Muscle layer of duodenum (tissue), 2 donors: ENCODE results near the gene TMEM239.
A peak's percentile ranks its signal among the peaks of the same experiment; 100 is the strongest.
"Not testable (repeated sequence)": the region's sequence is repeated elsewhere in the genome, so short reads cannot be mapped to it uniquely, and the experiment has no call there.

Source experiments
- H3K27ac ChIP-seq: one replicate; pipeline ENCODE4 v1.7.0; 2013; ENCODE audit warnings: mild to moderate bottlenecking, low read length
- H3K27me3 ChIP-seq: one replicate; pipeline ENCODE4 v1.7.0; 2013; ENCODE audit warnings: low read depth, mild to moderate bottlenecking, control low read depth, low read length
- H3K36me3 ChIP-seq, 2 donors: one replicate each; pipeline ENCODE4 v1.7.0; 2013; ENCODE audit warnings: low read length in 2 of 2, control low read depth in 1 of 2, mild to moderate bottlenecking in 1 of 2; ENCODE audit not compliant: insufficient read depth in 2 of 2, control insufficient read depth in 1 of 2
- H3K4me1 ChIP-seq, 2 donors: one replicate each; pipeline ENCODE4 v1.7.0; 2013; ENCODE audit warnings: low read length in 2 of 2, mild to moderate bottlenecking in 2 of 2, control low read depth in 1 of 2, moderate library complexity in 1 of 2; ENCODE audit not compliant: insufficient read depth in 2 of 2, control insufficient read depth in 1 of 2
- H3K4me3 ChIP-seq, 2 donors: one replicate each; pipeline ENCODE4 v1.7.0; 2013; ENCODE audit warnings: low read length in 2 of 2, low read depth in 1 of 2, mild to moderate bottlenecking in 1 of 2
- H3K9me3 ChIP-seq, 2 donors: one replicate each; pipeline ENCODE4 v1.7.0; 2013; ENCODE audit warnings: low read length in 2 of 2, control low read depth in 1 of 2, mild to moderate bottlenecking in 1 of 2; ENCODE audit not compliant: control insufficient read depth in 1 of 2
- donor health status: healthy.

The TMEM239 gene

GRCh38 chr20:2801286-2801728 lies 14.9 kb upstream of the TMEM239 start:
- H3K36me3 ChIP-seq = no peaks in the 10 kb centered on the region
- H3K4me3 ChIP-seq = peak overlapping the region in 1 of 2 donors; percentile 1
- H3K9me3 ChIP-seq = no peaks in the 10 kb centered on the region
- peaks cover 36% of the 10 kb centered on the region for H3K27me3 ChIP-seq
- no peak overlapping the region for H3K27ac ChIP-seq
- peaks cover 6 to 21% of the 10 kb centered on the region in 2 donors for H3K4me1 ChIP-seq

- no peaks in the 10 kb centered on the region for H3K9me3 ChIP-seq
- H3K4me1 ChIP-seq = peaks cover 4 to 21% of the 10 kb centered on the region in 2 donors
- H3K27me3 ChIP-seq = peaks cover 44% of the 10 kb centered on the region
- no peak overlapping the region for H3K27ac ChIP-seq
- no peak overlapping the region for H3K4me3 ChIP-seq
- no peaks in the 10 kb centered on the region for H3K36me3 ChIP-seq
Measured at GRCh38 chr20:2804041-2804828, 11.9 kb upstream of the TMEM239 start.

GRCh38 chr20:2804852-2805688 lies 11.1 kb upstream of the TMEM239 start:
- Histone ChIP-seq H3K27me3 (peaks cover 36% of the 10 kb centered on the region), H3K4me1 (peaks cover 0 to 13% of the 10 kb centered on the region in 2 donors), H3K9me3 (no peaks in the 10 kb centered on the region), H3K4me3 (no peak overlapping the region), H3K36me3 (no peaks in the 10 kb centered on the region), H3K27ac (no peak overlapping the region)

- no peaks in the 10 kb centered on the region for H3K9me3 ChIP-seq
- no peak overlapping the region for H3K4me3 ChIP-seq
- H3K27ac ChIP-seq = no peak overlapping the region
- peaks cover 32% of the 10 kb centered on the region for H3K27me3 ChIP-seq
- H3K36me3 ChIP-seq = no peaks in the 10 kb centered on the region
- H3K4me1 ChIP-seq = peaks cover 0 to 5% of the 10 kb centered on the region in 2 donors
Measured at GRCh38 chr20:2805689-2806350, 10.3 kb upstream of the TMEM239 start.

- Histone ChIP-seq H3K9me3 (no peaks in the 10 kb centered on the region), H3K36me3 (no peaks in the 10 kb centered on the region), H3K27me3 (peaks cover 27% of the 10 kb centered on the region), H3K4me3 (no peak overlapping the region), H3K4me1 (peaks cover 0 to 4% of the 10 kb centered on the region in 2 donors), H3K27ac (no peak overlapping the region)
Measured at GRCh38 chr20:2806351-2806701, 9.8 kb upstream of the TMEM239 start.

- Histone ChIP-seq H3K36me3 (no peaks in the 10 kb centered on the region), H3K27ac (no peak overlapping the region), H3K27me3 (peaks cover 24% of the 10 kb centered on the region), H3K9me3 (peaks cover 0 to 3% of the 10 kb centered on the region in 2 donors), H3K4me1 (peaks cover 0 to 4% of the 10 kb centered on the region in 2 donors), H3K4me3 (no peak overlapping the region)
Measured at GRCh38 chr20:2807019-2807418, 9.1 kb upstream of the TMEM239 start.

- not testable (repeated sequence) for H3K9me3 ChIP-seq, H3K36me3 ChIP-seq, H3K4me3 ChIP-seq, H3K4me1 ChIP-seq, H3K27ac ChIP-seq
- peaks cover 24% of the 10 kb centered on the region for H3K27me3 ChIP-seq
Measured at GRCh38 chr20:2807929-2808328, 8.2 kb upstream of the TMEM239 start.

- Histone ChIP-seq H3K36me3 (no peaks in the 10 kb centered on the region), H3K27me3 (peaks cover 24% of the 10 kb centered on the region), H3K27ac (no peak overlapping the region), H3K4me3 (no peak overlapping the region), H3K9me3 (peaks cover 0 to 6% of the 10 kb centered on the region in 2 donors), H3K4me1 (peaks cover 0 to 2% of the 10 kb centered on the region in 2 donors)
Measured at GRCh38 chr20:2809690-2810089, 6.5 kb upstream of the TMEM239 start.

GRCh38 chr20:2812189-2812588 lies 4.0 kb upstream of the TMEM239 start:
- Histone ChIP-seq H3K9me3 (peaks cover 0 to 6% of the 10 kb centered on the region in 2 donors), H3K36me3 (no peaks in the 10 kb centered on the region), H3K4me1 (no peaks in the 10 kb centered on the region), H3K27ac (no peak overlapping the region), H3K27me3 (peaks cover 6% of the 10 kb centered on the region), H3K4me3 (no peak overlapping the region)

- H3K27ac ChIP-seq = no peak overlapping the region
- no peaks in the 10 kb centered on the region for H3K4me1 ChIP-seq
- peaks cover 3% of the 10 kb centered on the region for H3K27me3 ChIP-seq
- H3K4me3 ChIP-seq = no peak overlapping the region
- H3K9me3 ChIP-seq = peaks cover 0 to 6% of the 10 kb centered on the region in 2 donors
- no peaks in the 10 kb centered on the region for H3K36me3 ChIP-seq
Measured at GRCh38 chr20:2814076-2814475, 2.1 kb upstream of the TMEM239 start.

GRCh38 chr20:2814587-2815051 lies 1.5 kb upstream of the TMEM239 start, which contains the start of gene C20orf141:
Gene C20orf141, plus strand, starts transcription at chr20:2814987. Its CDS starts 198 bp downstream, at chr20:2815185.
- H3K27me3 ChIP-seq = peaks cover 5% of the 10 kb centered on the region
- H3K9me3 ChIP-seq = peaks cover 0 to 6% of the 10 kb centered on the region in 2 donors
- no peaks in the 10 kb centered on the region for H3K36me3 ChIP-seq
- no peak within 1 kb of the TSS for H3K27ac ChIP-seq
- no peaks in the 10 kb centered on the region for H3K4me1 ChIP-seq
- H3K4me3 ChIP-seq = no peak within 1 kb of the TSS
